ENCODE measurements around the gene CCR5AS.
"Not testable (repeated sequence)": the region's sequence is repeated elsewhere in the genome, so short reads cannot be mapped to it uniquely, and the experiment has no call there.

The CCR5AS gene

GRCh38 chr3:46406788-46407611 lies at the start of gene CCR5AS, which contains the start of gene CCRL2:
Gene CCR5AS (minus strand): TSS chr3:46407066.
Gene CCRL2 (plus strand): TSS chr3:46407259. CDS start chr3:46408080, 821 bp downstream.
- DNase-seq: no peak

- no peak for DNase-seq
Measured at GRCh38 chr3:46456118-46456517, 49.3 kb upstream of the CCR5AS start.

- no peak for DNase-seq
Measured at GRCh38 chr3:46455231-46456115, 48.6 kb upstream of the CCR5AS start.

GRCh38 chr3:46454606-46455005 lies 47.7 kb upstream of the CCR5AS start:
- no peak for DNase-seq

- no peak for DNase-seq
Measured at GRCh38 chr3:46454209-46454595, 47.3 kb upstream of the CCR5AS start.

- no peak for DNase-seq
Measured at GRCh38 chr3:46453526-46454208, 46.8 kb upstream of the CCR5AS start.

GRCh38 chr3:46449755-46450552 lies 43.1 kb upstream of the CCR5AS start:
- DNase-seq: no peak

GRCh38 chr3:46448721-46449120 lies 41.9 kb upstream of the CCR5AS start:
- no peak for DNase-seq

- no peak for DNase-seq
Measured at GRCh38 chr3:46447228-46447985, 40.5 kb upstream of the CCR5AS start.

GRCh38 chr3:46442576-46443530 lies 36.0 kb upstream of the CCR5AS start:
- DNase-seq: peak; percentile 17

- DNase-seq: no peak
Measured at GRCh38 chr3:46440531-46441294, 33.8 kb upstream of the CCR5AS start.

- DNase-seq: no peak
Measured at GRCh38 chr3:46438831-46439230, 32.0 kb upstream of the CCR5AS start.

GRCh38 chr3:46435081-46435726 lies 28.3 kb upstream of the CCR5AS start:
- DNase-seq: no peak

- DNase-seq: no peak
Measured at GRCh38 chr3:46433841-46434240, 27.0 kb upstream of the CCR5AS start.

- not testable (repeated sequence) for DNase-seq
Measured at GRCh38 chr3:46433118-46433517, 26.3 kb upstream of the CCR5AS start.

GRCh38 chr3:46431905-46432304 lies 25.0 kb upstream of the CCR5AS start:
- not testable (repeated sequence) for DNase-seq

- DNase-seq: not testable (repeated sequence)
Measured at GRCh38 chr3:46430879-46431278, 24.0 kb upstream of the CCR5AS start.

- DNase-seq: no peak
Measured at GRCh38 chr3:46429671-46430070, 22.8 kb upstream of the CCR5AS start.

- no peak for DNase-seq
Measured at GRCh38 chr3:46429250-46429649, 22.4 kb upstream of the CCR5AS start.

All from NCI-H69 (cell line).